K562 (cell line): ENCODE data around the gene CAMK2N1. TPM values are rescaled to one million over a fixed set of nuclear protein-coding genes. Genes with fewer than 3 reads are reported as not detected.
A peak's percentile ranks its signal among the peaks of the same experiment; 100 is the strongest.

Experiments
- BCLAF1 ChIP-seq, 2 experiments: fragments of 450-650 bp in 1 of 2; IDR thresholded peaks; 2 replicates each; pipeline ENCODE4 v1.6.1; 2011 to 2017; ENCODE audit warnings: low read depth in 2 of 2, antibody characterized with exemption in 1 of 2, borderline replicate concordance in 1 of 2, low read length in 1 of 2, mild to moderate bottlenecking in 1 of 2, mixed read lengths in 1 of 2; ENCODE audit not compliant: control insufficient read depth in 1 of 2
- BRF1 ChIP-seq: IDR thresholded peaks from 3 replicates; pipeline ENCODE4 v1.6.1; 2011; ENCODE audit warnings: borderline replicate concordance, mild to moderate bottlenecking; ENCODE audit not compliant: insufficient read length; ENCODE audit errors: extremely low read depth
- CHD2 ChIP-seq: IDR thresholded peaks from 2 replicates; pipeline ENCODE4 v1.6.1; 2011; ENCODE audit warnings: low read depth, low read length
- ELF2 ChIP-seq: fragments of 250-450 bp; sonication (Bioruptor Pico); IDR thresholded peaks from 2 replicates; pipeline ENCODE4 v1.5.0; 2021; ENCODE audit warnings: mild to moderate bottlenecking
- FOXK1 ChIP-seq: sonication (generic); formaldehyde crosslinking; IDR thresholded peaks from 2 replicates; pipeline ENCODE4 v1.8.0; 2022; ENCODE audit warnings: missing genetic modification reagents, mild to moderate bottlenecking, borderline replicate concordance
- HMBOX1 ChIP-seq: sonication (generic); IDR thresholded peaks from 2 replicates; pipeline ENCODE4 v1.6.1; 2016
- NCOR1 ChIP-seq: fragments of 450-650 bp; IDR thresholded peaks from 2 replicates; pipeline ENCODE4 v1.6.1; 2016; ENCODE audit warnings: mild to moderate bottlenecking, moderate library complexity
- PHB ChIP-seq: fragments of 250-450 bp; sonication (Bioruptor Pico); IDR thresholded peaks from 2 replicates; pipeline ENCODE4 v1.5.0; 2021
- SMAD1 ChIP-seq: fragments of 150-350 bp; IDR thresholded peaks from 2 replicates; pipeline ENCODE4 v1.6.1; 2014; ENCODE audit warnings: low read length, low read depth; ENCODE audit not compliant: partially characterized antibody
- ZBTB8A ChIP-seq: fragments of 450-650 bp; IDR thresholded peaks from 2 replicates; pipeline ENCODE4 v1.6.1; 2018; ENCODE audit warnings: mild to moderate bottlenecking, moderate library complexity; ENCODE audit not compliant: partially characterized antibody
- ZNF121 ChIP-seq: sonication (generic); formaldehyde crosslinking; conservative IDR thresholded peaks from 2 replicates; pipeline ENCODE4 v1.8.0; 2022; ENCODE audit warnings: missing genetic modification reagents
- ZNF146 ChIP-seq: IDR thresholded peaks from one replicate; pipeline ENCODE4 v1.6.1; 2018; ENCODE audit warnings: missing compliant biosample characterization; ENCODE audit not compliant: unreplicated experiment
- ZNF263 ChIP-seq: sonication (generic); formaldehyde crosslinking; IDR thresholded peaks from 2 replicates; pipeline ENCODE4 v1.8.0; 2022; ENCODE audit warnings: mild to moderate bottlenecking, missing genetic modification reagents, borderline replicate concordance
- ZNF436 ChIP-seq: fragments of 250-450, 450-650 bp; sonication (Bioruptor Pico); formaldehyde crosslinking; IDR thresholded peaks from 2 replicates; pipeline ENCODE4 v1.7.0; 2020; ENCODE audit warnings: mild to moderate bottlenecking
- ZNF589 ChIP-seq: fragments of 200-800 bp; sonication (Bioruptor generic); IDR thresholded peaks from 2 replicates; pipeline ENCODE4 v1.6.1; 2016; ENCODE audit warnings: low read depth, missing genetic modification characterization, missing compliant biosample characterization
- ZNF668 ChIP-seq: fragments of 250-450 bp; sonication (Bioruptor Pico); IDR thresholded peaks from 2 replicates; pipeline ENCODE4 v1.8.0; 2022; ENCODE audit warnings: mild to moderate bottlenecking, inconsistent platforms
- polyA plus RNA-seq, 8 experiments: library from polyadenylated mRNA; depleted of rRNA in 4 of 8; stranded (reverse) in 5 of 8; unstranded in 3 of 8; fragments of >200 nt; fragmentation: Nextera tagmentation in 2 of 8; fragmentation: Illumina TruSeq in 1 of 8; extraction: Ambion mirVana in 2 of 8; extraction: Trizol in 1 of 8; gene quantifications; 2 replicates each; pipeline versions ENCODE4 v1.2.1 to v1.2.3, GENCODE V29; 2011 to 2014; ENCODE audit warnings: inconsistent platforms in 1 of 8, missing spikeins in 1 of 8
- total RNA-seq, 7 experiments: library from RNA; depleted of rRNA in 6 of 7; stranded (reverse); fragments of >200 nt in 6 of 7; fragmentation: Illumina TruSeq in 2 of 7; extraction: Trizol in 2 of 7; gene quantifications; 2 replicates each; pipeline versions ENCODE4 v1.2.1 to v1.2.3, GENCODE V29; 2011 to 2021; ENCODE audit warnings: low replicate concordance in 1 of 7
- TF ChIP-seq, protein P1 (sequence below): fragments of 200-800 bp; sonication (Bioruptor generic); IDR thresholded peaks from 2 replicates; pipeline ENCODE4 v1.6.1; 2017; ENCODE audit warnings: missing genetic modification characterization, missing compliant biosample characterization

The CAMK2N1 gene
- total and polyA plus RNA-seq, 9 of the 15 experiments (the other 6 are each of a cell fraction or from before 2014, with no cell fraction given), result 0.09 to 1.4 (median 0.34) TPM

- TF ChIP-seq BRF1 (no peak), ELF2 (CRISPR knock-in tag) (peak; percentile 60), NCOR1 (no peak), ZNF589 (CRISPR knock-in tag) (no peak), ZNF263 (peak; percentile 90), BCLAF1 (IDR thresholded peaks at IDR 0.05; ENCODE audit: borderline replicate concordance in 1 of 2, control insufficient read depth in 1 of 2, low read depth in 2 of 2, low read length in 1 of 2) (no peak), SMAD1 (no peak), FOXK1 (CRISPR knock-in tag) (peak; percentile 43; the same call in 1 of the 2 replicates), ZNF668 (CRISPR knock-in tag) (no peak), ZNF436 (CRISPR knock-in tag) (no peak), ZNF146 (CRISPR knock-in tag) (no peak), HMBOX1 (no peak), ZNF121 (no peak), ZBTB8A (no peak), PHB (0 out of 2 replicates have a peak, but pooled peaks have one; percentile 33), CHD2 (no peak)
- TF ChIP-seq, protein P1, sequence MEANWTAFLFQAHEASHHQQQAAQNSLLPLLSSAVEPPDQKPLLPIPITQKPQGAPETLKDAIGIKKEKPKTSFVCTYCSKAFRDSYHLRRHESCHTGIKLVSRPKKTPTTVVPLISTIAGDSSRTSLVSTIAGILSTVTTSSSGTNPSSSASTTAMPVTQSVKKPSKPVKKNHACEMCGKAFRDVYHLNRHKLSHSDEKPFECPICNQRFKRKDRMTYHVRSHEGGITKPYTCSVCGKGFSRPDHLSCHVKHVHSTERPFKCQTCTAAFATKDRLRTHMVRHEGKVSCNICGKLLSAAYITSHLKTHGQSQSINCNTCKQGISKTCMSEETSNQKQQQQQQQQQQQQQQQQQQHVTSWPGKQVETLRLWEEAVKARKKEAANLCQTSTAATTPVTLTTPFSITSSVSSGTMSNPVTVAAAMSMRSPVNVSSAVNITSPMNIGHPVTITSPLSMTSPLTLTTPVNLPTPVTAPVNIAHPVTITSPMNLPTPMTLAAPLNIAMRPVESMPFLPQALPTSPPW (CRISPR knock-in tag), result no peak; the same call in 1 of the 2 replicates
Measured at GRCh38 chr1:20493839-20494608, 8.0 kb upstream of the CAMK2N1 start (continued).
